ENCODE data around the gene DCN.

GRCh38 chr12:91109581-91110310, 72.9 kb downstream of the DCN start:
- TF ChIP-seq CTCF (IDR thresholded peaks at IDR 0.05) (no peak), POLR2A (IDR thresholded peaks at IDR 0.05) (no peak), POLR2AphosphoS5 (IDR thresholded peaks at IDR 0.05) (no peak), EP300 (IDR thresholded peaks at IDR 0.05) (no peak)
